IMR-90 (cell line): Measurements from ENCODE around the gene ANKMY1. TPM values are rescaled to one million over a fixed set of nuclear protein-coding genes. Genes with fewer than 3 reads are reported as not detected.

Experiments
- CTCF ChIP-seq: conservative IDR thresholded peaks from 2 replicates; pipeline ENCODE4 v1.5.1; 2012; ENCODE audit warnings: mild to moderate bottlenecking, low read depth, low read length, improper control_type of control experiment
- polyA plus RNA-seq, 3 experiments: library from polyadenylated mRNA; depleted of rRNA; stranded (reverse); fragments of >200 nt; gene quantifications; 2 replicates each; pipeline ENCODE4 v1.2.3, GENCODE V29; 2012; ENCODE audit warnings: low replicate concordance in 1 of 3
- total RNA-seq: library from RNA; depleted of rRNA; stranded (reverse); fragments of >200 nt; gene quantifications from 2 replicates; pipeline ENCODE4 v1.2.3, GENCODE V29; 2012

The ANKMY1 gene
- total and polyA plus RNA-seq, 2 of the 4 experiments (the other 2 are of a cell fraction): 2.9 to 5.5 TPM

GRCh38 chr2:240449764-240450531, 107.8 kb downstream of the ANKMY1 start (continued):
- TF ChIP-seq CTCF: no peak
